GM21723 (cell line): ENCODE data around the gene CDK9.

Experiments
- ATAC-seq: cut with Tn5 transposase; IDR thresholded peaks from one replicate; pipeline ENCODE4 v1.9.1; 2021; ENCODE audit warnings: mild to moderate bottlenecking, moderate library complexity; ENCODE audit not compliant: unreplicated experiment

CDK9 gene

DNA sequence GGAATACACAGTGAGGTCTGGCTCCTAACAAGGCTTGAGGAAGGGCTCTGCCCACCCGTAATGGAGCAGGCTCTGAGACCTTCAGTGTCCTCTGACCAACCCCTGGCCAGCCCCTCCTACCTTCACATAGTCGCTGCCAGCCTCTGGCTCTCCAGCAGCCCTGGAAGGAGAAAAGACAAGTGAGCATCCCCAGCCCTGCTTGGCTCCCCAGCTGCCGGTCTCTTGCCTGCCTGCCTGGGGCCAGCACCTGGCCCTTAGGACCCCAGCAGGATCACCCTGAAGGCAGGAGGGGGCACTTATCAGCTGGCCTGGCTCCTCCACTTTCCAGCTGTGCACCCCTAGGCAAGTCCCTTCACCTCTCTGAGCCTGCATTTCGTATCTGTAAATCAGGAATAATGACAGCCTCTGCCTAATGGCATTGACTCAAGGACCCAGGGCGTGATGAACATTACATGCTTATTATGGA lies 24.3 kb upstream of the CDK9 start:
- ATAC-seq, result no peak

DNA sequence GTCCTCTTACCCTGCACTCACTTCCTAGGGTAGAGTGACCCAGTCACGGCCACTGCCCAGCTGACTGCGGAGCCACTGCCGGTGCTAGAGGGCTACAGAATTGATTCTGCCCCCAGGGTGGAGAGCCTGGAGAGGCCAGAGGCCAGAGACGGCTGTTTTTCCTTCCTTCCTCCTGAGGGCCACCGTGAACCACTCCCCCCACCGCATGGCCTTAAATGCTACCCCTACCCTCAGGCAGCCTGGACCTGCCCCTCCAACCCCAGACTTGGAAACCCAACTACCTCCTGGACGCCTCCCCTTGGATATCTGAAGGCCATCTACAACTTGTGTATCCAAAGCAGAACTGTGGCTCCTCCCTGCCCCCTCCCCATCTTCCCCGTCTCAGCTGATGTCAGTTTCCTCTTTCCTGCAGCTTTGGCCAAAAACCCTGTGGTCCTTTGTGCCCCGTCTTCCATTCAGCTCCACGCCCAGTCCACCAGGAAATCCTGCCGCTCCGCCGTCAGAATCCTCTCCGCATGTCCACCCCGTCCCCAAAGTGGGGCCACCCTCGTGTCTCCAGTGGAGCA lies 23.6 kb upstream of the CDK9 start:
- ATAC-seq, result no peak

DNA sequence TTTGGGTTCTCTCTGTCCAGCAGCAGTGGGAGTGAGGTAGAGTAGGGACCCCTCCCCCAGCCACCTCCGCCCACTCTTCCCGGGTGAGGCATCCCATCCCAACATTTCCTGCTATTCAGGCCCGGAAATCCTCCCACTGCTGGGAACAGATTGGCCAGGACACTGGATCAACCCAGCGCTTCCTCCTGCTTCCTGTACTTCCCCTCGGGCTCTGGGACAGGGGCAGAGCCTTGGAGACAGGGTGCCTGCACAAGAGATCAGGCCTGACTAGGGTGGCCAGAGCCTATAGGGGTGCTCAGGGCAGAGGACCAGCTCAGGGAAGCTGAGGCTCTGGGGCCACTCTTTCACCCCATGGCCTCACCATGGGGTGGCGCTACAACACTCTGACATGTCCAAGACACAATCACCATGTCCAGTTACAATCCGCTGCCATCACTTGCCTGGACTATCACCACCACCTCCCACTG lies 21.9 kb upstream of the CDK9 start:
- ATAC-seq, result no peak

DNA sequence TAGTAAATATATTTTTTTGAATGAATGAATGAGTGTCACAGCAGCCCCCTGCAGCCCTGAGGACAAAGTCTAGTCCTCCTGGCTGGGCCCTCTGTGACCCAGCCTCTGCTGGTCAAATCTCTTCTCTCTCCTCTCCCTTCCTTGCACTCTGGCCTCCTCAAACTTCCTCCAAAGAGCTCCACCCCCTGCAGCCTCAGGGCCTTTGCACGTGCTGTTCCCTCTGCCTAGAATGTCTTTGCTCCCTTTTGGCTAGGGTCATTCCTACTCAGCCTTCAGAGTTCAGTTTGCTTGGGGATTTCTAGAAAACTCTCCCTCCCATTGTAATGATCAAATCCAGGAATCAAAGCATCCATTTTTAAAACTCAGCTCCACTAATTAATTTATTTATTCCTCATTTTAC lies 20.4 kb upstream of the CDK9 start:
- no peak for ATAC-seq

DNA sequence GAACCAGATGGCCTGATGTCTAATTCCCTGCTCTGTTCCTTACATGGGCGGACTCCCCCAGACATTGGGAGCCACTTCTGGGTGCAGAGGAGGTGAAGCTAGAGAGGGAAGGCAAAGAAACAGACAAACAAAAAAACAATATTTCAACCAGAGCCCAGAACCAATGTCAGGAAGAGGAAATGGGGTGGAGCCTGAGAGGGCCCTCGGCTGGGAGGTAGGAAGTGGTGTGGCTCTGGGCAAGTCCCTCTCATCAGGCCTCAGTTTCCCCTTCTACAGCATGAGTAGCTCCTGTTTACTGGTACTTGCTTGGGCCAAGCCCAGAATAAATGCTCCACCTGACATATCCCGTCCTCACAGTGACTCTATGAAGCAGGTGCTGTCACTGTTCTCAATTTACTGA lies 18.4 kb upstream of the CDK9 start:
- ATAC-seq, result no peak

DNA sequence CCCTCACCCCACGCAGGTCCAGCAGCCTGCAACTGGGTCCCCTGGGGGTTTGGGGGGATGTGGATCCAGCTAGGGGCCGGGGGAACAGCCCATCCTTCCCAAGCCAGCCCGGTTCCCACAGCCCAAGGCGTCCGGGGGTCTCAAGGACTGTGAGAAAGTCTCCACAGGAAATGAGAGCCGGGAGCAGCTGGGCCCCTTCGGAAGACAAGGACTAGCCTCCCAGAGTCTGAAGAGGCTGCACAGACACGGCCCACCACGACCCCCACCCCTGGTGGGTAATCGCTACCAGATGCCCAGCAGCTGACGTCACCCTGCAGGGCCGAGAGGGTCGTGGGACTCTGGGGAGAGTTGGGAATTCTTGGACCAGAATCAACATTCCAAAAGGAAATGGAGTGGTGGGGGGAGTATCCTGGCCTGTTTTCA lies 17.9 kb upstream of the CDK9 start:
- no peak for ATAC-seq

DNA sequence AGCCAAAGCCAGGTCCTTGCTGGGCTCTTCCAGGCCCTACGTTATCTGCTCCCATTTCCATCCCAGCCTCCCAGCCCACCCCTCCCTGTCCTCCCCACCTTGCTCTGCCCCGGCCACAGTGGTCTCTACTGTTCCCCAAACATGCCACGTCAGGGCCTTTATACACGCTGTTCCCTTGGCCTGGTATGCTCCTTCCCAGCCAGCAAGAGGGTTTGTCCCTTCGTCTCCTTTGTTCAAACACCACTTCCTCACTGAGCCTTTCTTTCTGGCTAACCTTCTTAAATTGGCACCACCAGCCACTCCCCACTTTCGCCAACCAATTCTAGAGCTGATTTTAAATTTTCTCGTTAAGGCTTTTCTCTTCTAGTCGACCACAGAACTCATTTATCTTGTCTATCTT lies 17.1 kb upstream of the CDK9 start:
- ATAC-seq, result no peak

DNA sequence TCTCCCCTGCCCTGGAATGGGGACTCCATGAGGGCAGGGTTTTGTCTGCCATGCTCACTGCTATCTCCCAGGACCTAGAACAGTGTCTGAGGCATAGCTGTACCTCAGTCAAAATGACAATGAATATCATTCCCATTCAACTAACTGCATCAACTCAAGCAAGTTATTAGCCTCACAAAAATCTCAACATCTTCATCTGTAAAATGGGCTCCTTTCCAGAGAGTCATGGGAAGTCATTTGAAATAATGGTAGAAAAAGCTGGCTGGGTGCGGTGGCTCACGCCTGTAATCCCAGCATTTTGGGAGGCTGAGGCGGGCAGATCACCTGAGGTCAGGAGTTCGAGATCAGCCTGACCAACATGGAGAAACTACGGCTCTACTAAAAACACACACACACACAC lies 16.7 kb upstream of the CDK9 start:
- ATAC-seq, result no peak

DNA sequence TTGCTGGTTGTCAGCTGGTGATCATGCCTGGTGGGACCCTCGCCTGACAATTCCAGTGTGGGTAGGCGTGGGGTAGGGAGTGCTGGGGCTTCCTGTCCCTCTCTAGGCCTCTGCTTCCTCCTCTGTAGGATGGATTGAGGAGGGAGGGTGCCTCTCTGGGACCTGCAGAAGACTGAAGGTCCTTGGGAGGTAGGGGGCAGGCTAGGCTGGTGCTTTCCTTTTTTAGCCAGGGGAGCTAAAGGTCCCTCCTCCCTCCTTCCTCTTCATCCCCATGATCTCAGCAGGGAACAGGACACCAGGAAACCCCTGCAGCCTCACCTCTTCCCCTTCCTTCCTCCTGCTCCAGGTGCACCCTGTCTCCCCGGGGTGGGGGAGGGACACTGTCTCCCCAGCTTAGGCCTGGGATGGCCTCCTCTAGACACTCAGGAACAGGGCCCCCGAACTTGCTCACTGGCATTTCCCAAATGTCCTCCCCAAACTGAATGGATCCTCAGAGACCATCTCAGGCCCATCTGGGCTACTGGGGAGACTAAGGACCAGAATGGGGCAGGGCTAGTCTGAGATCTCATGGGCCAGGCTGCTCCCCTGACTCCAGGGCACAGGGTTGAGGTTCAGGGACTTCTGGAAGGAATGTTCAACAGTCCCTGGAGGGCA lies 15.8 kb upstream of the CDK9 start:
- ATAC-seq, result no peak

DNA sequence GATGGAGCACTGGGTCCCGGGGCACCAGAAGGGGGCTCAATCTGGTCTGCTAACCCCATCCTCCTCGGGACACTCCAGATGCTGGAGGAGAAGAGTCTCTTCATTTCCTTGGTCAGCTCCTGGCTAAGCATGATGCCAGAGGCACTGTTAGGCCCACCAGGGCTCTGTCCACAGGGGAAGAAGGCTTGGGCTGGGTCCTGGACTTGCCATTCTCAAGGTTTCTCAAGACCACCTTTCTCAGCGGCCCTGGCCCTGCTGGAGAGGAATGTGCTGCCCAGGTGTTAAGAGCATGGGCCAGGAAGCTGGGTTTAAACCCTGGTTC lies 15.3 kb upstream of the CDK9 start:
- ATAC-seq, result no peak

DNA sequence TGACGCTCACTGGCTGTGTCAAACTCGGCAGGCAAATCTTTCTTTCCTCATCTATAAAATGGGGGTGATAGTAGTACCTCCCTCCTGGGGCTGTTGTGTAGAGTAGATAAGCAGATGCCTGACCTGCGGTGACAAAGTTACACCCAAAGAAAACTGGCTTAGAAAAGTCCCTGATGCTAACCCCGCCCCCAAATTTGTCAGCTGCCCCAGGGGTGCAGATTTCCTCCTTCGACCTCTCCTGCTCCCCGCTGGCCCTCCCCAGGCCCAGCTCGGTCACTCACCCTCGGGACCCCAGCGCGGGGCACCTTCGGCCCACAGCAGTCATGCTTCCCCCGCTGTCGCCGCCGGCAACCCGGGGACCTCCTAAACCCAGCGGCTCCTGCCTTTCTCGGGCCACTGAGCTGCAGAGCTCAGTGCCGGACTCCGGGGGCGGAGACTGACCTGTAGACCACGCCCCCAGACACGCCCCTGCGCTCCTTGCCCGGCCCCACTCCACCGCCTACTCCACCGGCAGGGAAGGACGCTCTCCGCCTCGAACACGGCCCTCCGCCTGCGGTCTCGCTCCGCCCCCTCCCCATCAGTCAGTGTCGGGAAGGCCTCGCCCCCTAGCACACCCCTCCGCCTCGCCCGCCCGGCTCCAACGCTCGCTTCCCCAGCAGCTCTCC lies 14.8 kb upstream of the CDK9 start:
- ATAC-seq, result peak; percentile 81

DNA sequence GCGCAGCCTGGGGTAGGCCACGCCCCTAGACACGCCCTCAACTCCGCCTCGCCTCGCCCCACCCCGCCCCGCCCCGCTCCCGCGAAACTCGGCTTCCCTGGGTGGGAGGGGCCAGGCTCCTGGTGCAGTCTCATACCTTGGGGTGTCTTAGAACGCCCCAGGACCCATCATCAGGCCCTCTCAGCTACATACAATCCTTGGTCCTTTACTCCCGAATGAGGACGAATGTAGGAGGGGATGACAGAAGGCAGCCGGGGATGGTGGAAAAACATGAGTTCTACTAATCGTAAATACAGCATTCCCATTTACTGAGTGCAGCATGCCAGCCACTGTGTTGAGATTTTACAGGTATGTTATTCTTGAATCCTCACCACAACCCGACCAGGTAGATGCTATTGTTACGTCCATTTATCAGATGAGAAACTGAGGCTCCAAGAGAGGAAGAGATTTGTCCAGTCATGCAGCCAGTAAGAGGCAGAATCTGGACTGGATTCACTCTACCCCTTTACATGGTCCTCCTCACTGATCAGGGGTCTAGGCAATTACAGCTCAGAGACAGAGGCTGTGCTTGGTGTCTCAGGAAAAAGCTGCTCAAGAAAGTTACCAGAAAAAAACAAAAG lies 14.2 kb upstream of the CDK9 start:
- ATAC-seq, result no peak

DNA sequence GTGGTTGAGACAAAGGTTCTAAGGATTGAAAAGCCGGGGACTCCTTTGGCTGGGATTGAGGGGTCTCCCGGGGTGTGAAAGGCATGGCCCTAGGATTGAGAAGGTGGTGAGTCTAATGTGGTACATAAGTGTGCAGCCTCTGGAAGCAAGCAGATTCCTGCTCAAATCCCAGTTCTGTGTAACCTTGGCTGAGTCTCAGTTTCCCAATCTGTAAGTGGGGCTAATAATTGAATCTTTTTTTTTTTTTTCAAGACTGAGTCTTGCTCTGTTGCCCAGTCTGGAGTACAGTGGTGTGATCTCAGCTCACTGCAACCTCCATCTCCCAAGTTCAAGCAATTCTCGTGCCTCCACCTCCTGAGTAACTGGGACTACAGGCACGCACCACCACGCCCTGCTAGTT lies 13.2 kb upstream of the CDK9 start:
- no peak for ATAC-seq

DNA sequence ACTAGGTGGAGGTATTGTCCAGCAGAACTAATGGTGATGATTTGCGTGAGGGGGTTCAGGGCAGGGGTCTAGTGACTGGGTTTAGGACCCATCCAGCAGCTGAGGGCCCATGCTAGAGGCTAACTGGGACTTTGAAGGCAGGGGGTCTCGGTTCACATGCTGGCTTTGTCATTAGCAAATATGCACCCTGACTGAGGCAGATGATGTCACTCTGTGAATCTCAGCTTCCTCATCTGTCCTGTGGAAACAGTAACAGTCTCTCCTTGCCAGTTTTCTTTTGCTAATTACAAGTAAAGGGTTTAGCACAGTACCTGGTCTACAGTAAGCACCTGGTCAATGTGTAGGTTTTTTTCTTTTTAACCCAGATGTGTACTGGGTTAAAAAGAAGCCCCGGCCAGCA lies 12.6 kb upstream of the CDK9 start:
- ATAC-seq, result no peak

DNA sequence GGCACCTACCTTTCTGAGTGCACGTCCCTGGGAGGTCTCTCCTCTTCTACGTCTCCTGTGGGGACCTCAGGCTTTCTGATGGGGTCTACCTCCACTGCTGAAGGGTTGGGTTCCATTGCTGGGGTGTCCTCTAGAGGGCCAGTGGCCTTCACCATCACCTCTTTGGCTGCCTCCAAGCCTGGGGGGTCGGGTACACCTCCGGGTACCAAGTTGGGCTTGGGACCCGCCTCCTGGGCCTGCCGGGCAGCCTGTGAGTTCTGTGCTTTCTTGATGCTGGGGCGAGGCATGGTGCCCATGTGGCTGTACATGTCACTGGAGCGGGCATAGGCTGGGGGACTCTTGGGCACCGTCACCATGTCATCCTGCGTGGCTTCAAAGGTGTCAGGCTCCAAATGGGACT lies 11.9 kb upstream of the CDK9 start:
- no peak for ATAC-seq

DNA sequence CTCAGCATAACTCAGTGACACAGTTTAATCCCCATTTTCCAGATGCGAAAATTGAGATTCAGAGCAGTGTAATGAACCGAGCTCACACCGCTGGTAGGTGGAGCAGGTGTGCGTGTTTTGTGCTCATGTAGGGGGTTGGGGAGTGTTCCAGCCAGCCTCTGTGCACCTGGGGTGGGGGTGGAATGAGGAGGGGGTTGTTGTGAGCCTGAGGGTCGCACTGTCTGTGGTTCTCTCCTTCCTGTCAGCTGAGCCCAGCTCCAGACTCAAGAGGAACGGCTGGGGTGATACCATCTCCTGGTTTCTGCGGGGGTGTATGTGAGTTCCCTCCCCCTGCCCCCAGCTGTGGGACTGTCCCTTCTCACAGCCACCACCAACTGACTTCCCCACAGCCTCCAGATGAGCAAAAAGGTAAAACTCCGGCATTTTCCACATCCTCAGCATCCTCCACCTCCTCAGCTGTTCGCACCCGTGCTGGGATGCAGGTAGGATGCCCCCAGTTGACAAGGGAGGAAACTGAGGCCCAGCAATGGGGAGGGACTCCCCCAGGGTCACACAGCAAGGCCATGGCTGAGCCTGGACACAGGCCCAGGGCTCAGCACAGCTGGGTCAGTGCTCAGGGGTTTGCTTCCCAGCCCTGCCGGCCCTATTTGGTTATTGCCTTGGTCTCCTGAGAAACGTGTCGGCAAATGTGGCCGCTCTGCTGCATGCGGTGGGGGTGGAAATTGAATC lies 9.5 kb upstream of the CDK9 start:
- no peak for ATAC-seq

DNA sequence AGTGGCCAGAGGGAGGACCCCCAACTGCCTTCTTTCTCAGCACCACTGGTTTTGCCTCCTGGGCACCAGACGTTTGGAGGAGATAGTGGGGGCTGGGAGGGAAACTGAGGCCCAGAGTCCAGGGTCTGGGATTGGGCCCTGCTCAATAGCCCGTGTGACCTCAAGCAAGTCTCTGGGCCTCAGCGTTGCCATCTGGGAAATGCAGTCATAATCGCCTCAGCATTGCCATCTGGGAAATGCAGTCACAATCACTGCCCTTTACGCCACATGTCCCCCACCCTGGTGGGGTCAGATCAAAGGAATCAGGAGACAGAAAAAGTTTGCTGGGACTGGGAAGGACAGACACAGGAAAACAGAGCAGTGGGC lies 8.9 kb upstream of the CDK9 start:
- ATAC-seq, result no peak

DNA sequence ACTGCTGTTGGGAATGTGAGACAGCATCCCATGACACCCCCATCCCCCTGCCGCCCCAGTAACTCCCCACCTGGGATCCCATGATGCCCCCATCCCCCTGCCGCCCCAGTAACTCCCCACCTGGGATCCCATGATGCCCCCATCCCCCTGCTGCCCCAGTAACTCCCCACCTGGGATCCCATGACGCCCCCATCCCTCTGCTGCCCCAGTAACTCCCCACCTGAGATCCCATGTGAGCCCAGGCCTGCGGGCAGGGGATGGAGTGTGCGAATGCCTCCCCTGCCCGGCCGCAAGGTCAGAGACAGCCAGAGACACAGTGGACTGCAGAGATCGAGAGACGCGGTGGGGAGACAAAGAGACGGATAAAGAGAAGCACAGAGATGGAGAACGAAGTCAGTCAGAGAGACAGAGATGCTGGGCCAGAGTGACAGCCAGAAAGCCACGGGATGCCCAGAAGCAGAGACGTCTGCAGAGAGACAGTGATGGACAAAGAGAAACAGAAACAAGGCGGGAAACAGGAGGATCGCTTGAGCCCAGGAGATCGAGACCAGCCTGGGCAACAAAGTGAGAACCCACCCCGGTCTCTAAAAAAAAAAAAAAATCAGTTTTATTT lies 8.4 kb upstream of the CDK9 start:
- ATAC-seq, result no peak

DNA sequence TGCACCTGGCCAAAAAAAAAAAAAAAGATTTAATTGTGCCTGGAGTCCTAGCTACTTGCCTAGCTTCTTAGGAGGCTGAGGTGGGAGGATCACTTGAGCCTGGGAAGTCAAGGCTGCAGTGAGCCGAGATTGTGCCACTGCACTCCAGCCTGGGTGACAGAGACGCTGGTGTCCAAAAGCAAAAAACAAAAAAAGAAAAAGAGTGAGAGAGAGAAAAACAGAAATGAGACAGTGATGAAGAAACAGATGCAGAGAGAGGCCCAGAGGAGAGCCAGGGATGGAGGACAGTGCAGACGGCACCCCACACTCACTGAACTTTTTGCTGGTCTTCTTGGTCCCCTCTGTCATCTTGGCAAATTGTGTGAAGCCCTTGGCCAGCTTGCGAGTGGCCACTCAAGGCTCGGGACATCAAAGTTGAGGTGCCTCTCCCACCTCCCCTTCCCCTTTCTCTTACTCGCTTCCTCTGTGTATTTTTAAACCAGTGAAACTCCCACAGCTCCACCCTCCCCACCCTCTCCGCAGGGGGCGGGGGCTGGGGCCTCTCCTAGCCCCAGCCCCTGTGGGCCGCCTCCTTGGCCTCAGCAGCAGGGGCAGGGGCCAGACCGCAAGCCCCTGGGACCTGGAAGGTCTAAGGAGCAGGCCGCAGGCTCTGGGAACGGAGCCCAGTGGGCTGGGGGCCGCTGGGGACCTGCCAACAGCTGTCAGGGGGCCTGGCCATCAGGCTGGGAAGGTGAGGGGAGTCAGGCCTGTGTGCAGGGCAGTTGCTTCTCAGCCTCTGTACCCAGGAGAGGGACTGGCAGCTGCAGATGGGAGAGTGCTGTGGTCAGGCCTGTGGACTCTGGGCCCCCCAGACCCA lies 7.3 kb upstream of the CDK9 start, which contains the start of gene SH2D3C:
TSS of gene SH2D3C (minus strand) at position 387 of the 856 bp plus-strand sequence. CDS start at position 348, 39 bp downstream.
- ATAC-seq, result peak; percentile 42
